ENCODE data around the gene KIF25.

- no peak for TF ChIP-seq CTCF (IDR thresholded peaks at IDR 0.05)
- no peak for TF ChIP-seq POLR2A (IDR thresholded peaks at IDR 0.05)
Measured at GRCh38 chr6:168029459-168030217, 32.2 kb downstream of the KIF25 start.

All from ovary (tissue), 3 donors.